Body of pancreas (tissue), 4 donors: ENCODE results near the gene TSC22D2. TPM values are rescaled to one million over a fixed set of nuclear protein-coding genes. Genes with fewer than 3 reads are reported as not detected.

ENCODE experiments used
- ATAC-seq: fragments of 150-250 bp; one replicate; pipeline ENCODE4 v1.9.1; 2016
- DNase-seq, 4 donors: peaks; one replicate each; pipeline ENCODE4 v3.0.0-alpha.2; 2019
- H3K27ac ChIP-seq, 4 donors: fragments of 200-600 bp; sonication (generic); 1 replicate in 3 of 4; 2 replicates in 1 of 4; pipeline versions ENCODE4 v1.5.1 to v1.6.1; 2016 to 2019; ENCODE audit warnings: mild to moderate bottlenecking in 1 of 4, mixed read lengths in 1 of 4, moderate library complexity in 1 of 4
- H3K27me3 ChIP-seq, 2 donors: fragments of 200-600 bp; sonication (generic); one replicate each; pipeline ENCODE4 v1.6.0; 2016; ENCODE audit warnings: mild to moderate bottlenecking in 1 of 2
- H3K36me3 ChIP-seq, 2 donors: fragments of 200-600 bp; sonication (generic); replicated peaks in 1 of 2; 2 replicates each; pipeline ENCODE4 v1.5.1; 2016; ENCODE audit warnings: low read depth in 2 of 2; ENCODE audit not compliant: insufficient read depth in 1 of 2
- H3K4me1 ChIP-seq: fragments of 200-600 bp; sonication (generic); one replicate; pipeline ENCODE4 v1.6.0; 2016
- H3K4me3 ChIP-seq, 2 donors: fragments of 200-600 bp; sonication (generic); 1 replicate in 1 of 2; 2 replicates in 1 of 2; pipeline ENCODE4 v1.5.1; 2016 to 2019
- H3K9me3 ChIP-seq, 3 donors: fragments of 200-600 bp; sonication (generic); 1 replicate in 2 of 3; 2 replicates in 1 of 3; pipeline ENCODE4 v1.5.1; 2016
- POLR2A ChIP-seq, 3 donors: fragments of 450-650 bp; IDR thresholded peaks; one replicate each; pipeline ENCODE4 v1.6.1; 2016; ENCODE audit warnings: antibody characterized with exemption in 3 of 3, mild to moderate bottlenecking in 2 of 3
- WGBS, 2 donors: methylation state at CpG; one replicate each; pipeline ENCODE4 v1.1.5; 2017; 5-methylcytosine and 5-hydroxymethylcytosine counted together
- intact Hi-C: fragments of 100-400 bp; cut with DNase I; formaldehyde crosslinking; loops from one replicate; pipeline ENCODE4 v1.15.1; 2023
- total RNA-seq, 2 donors: library from RNA; depleted of rRNA; stranded (reverse); fragments of >200 nt; gene quantifications; one replicate each; pipeline ENCODE4 v1.1.0, GENCODE V29; 2016
- TF ChIP-seq, protein P1 (sequence below), 7 experiments: fragments of 450-650 bp in 4 of 7; fragments of 200-600 bp in 3 of 7; sonication (generic) in 3 of 7; IDR thresholded peaks; one replicate each; pipeline ENCODE4 v1.5.1; 2016 to 2019; ENCODE audit warnings: antibody characterized with exemption in 7 of 7

TSC22D2 gene
- total RNA-seq, 2 donors from 2014 or later = 9.1 to 15.8 TPM

GRCh38 chr3:150407808-150408220 lies 284 bp upstream of the TSC22D2 start:
- intact Hi-C loops = no loop called here
- 0 to 1% methylated on average over 13 of the region's 13 CpGs for WGBS, 2 donors
- TF ChIP-seq POLR2A (IDR thresholded peaks at IDR 0.05) = no peak
- TF ChIP-seq, protein P1, sequence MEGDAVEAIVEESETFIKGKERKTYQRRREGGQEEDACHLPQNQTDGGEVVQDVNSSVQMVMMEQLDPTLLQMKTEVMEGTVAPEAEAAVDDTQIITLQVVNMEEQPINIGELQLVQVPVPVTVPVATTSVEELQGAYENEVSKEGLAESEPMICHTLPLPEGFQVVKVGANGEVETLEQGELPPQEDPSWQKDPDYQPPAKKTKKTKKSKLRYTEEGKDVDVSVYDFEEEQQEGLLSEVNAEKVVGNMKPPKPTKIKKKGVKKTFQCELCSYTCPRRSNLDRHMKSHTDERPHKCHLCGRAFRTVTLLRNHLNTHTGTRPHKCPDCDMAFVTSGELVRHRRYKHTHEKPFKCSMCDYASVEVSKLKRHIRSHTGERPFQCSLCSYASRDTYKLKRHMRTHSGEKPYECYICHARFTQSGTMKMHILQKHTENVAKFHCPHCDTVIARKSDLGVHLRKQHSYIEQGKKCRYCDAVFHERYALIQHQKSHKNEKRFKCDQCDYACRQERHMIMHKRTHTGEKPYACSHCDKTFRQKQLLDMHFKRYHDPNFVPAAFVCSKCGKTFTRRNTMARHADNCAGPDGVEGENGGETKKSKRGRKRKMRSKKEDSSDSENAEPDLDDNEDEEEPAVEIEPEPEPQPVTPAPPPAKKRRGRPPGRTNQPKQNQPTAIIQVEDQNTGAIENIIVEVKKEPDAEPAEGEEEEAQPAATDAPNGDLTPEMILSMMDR (IDR thresholded peaks at IDR 0.05) = no peak
- Histone ChIP-seq H3K27me3 (no peaks in the 10 kb centered on the region), H3K4me1 (peaks cover 11% of the 10 kb centered on the region), H3K9me3 (no peaks in the 10 kb centered on the region), H3K4me3 (peak overlapping the region; percentile 20 to 25), H3K36me3 (no peaks in the 10 kb centered on the region), H3K27ac (peak overlapping the region; percentile 97 to 100 (median 99))
- peak; percentile 13 for ATAC-seq
- no peak for DNase-seq

- no peak for ATAC-seq
Observed at GRCh38 chr3:150409125-150409511, 1.0 kb downstream of the TSC22D2 start.

DNA sequence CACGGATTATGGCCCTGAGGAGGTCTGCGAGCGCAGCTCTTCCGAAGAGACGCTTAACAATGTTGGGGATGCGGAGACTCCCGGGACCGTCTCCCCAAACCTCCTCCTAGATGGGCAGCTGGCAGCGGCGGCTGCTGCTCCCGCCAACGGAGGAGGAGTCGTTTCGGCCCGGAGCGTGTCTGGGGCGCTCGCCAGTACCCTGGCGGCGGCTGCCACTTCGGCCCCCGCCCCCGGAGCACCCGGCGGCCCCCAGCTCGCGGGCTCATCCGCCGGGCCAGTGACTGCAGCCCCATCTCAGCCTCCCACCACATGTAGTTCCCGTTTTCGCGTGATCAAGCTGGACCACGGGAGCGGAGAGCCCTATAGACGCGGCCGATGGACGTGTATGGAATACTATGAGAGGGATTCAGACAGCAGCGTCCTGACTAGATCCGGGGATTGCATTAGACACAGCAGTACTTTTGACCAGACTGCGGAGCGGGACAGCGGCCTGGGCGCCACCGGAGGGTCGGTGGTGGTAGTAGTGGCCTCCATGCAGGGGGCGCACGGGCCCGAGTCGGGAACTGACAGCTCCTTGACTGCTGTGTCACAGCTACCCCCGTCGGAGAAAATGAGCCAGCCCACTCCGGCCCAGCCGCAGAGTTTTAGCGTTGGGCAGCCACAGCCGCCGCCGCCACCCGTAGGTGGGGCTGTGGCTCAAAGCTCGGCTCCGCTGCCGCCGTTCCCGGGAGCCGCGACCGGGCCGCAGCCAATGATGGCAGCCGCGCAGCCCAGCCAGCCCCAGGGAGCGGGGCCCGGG lies 1.6 kb downstream of the TSC22D2 start:
- Histone ChIP-seq H3K27me3 (no peaks in the 10 kb centered on the region), H3K4me3 (peak overlapping the region; percentile 52 to 73), H3K9me3 (no peaks in the 10 kb centered on the region), H3K4me1 (peaks cover 25% of the 10 kb centered on the region), H3K27ac (peak overlapping the region; percentile 97 to 100 (median 99)), H3K36me3 (no peaks in the 10 kb centered on the region)
- intact Hi-C loops = no loop called here
- TF ChIP-seq POLR2A (IDR thresholded peaks at IDR 0.05) = peak; percentile 71 to 86 (median 84)
- TF ChIP-seq, protein P1 (IDR thresholded peaks at IDR 0.05) = peak; percentile 47 to 82 (median 66)
- 1% methylated on average over 71 of the region's 72 CpGs; no CpG with 5 or more reads in 1 of the 2 donors for WGBS, 2 donors
- DNase-seq = peak; percentile 79 to 83 (median 81)
- ATAC-seq = peak; percentile 54

More at GRCh38 chr3:150409125-150409511, 1.0 kb downstream of the TSC22D2 start:
- H3K9me3 ChIP-seq = no peaks in the 10 kb centered on the region
- no peaks in the 10 kb centered on the region for H3K36me3 ChIP-seq
- TF ChIP-seq, protein P1 (IDR thresholded peaks at IDR 0.05) = no peak
- TF ChIP-seq POLR2A (IDR thresholded peaks at IDR 0.05) = no peak
- H3K4me3 ChIP-seq = peak overlapping the region; percentile 52 to 73
- no peaks in the 10 kb centered on the region for H3K27me3 ChIP-seq
- 0 to 1% methylated on average over 8 to 30 of the region's 30 CpGs for WGBS, 2 donors
- H3K4me1 ChIP-seq = peaks cover 20% of the 10 kb centered on the region
- peak overlapping the region; percentile 97 to 100 (median 99) for H3K27ac ChIP-seq
- intact Hi-C loops = no loop called here
- DNase-seq = no peak

- intact Hi-C loops = no loop called here
- DNase-seq (peak; percentile 58 to 71 (median 62)), ATAC-seq (peak; percentile 1)
- no peaks in the 10 kb centered on the region for H3K9me3 ChIP-seq
- TF ChIP-seq, protein P1 (IDR thresholded peaks at IDR 0.05) = peak in 1 of 7 experiments; percentile 0
- TF ChIP-seq POLR2A (IDR thresholded peaks at IDR 0.05) = peak in 1 of 3 donors; percentile 13
- H3K36me3 ChIP-seq = no peaks in the 10 kb centered on the region
- peaks cover 33% of the 10 kb centered on the region for H3K4me1 ChIP-seq
- 0% methylated on average over 21 to 65 of the region's 68 CpGs for WGBS, 2 donors
- H3K4me3 ChIP-seq = peak overlapping the region; percentile 52 to 73
- H3K27ac ChIP-seq = peak overlapping the region; percentile 97 to 100 (median 99)
- no peaks in the 10 kb centered on the region for H3K27me3 ChIP-seq
Observed at GRCh38 chr3:150410311-150411105, 2.4 kb downstream of the TSC22D2 start.
